Mesodermal cell (in vitro differentiated cells): ENCODE measurements around the gene TBL1X.

Source experiments
- H3K27ac ChIP-seq: 2 replicates; pipeline ENCODE4 v1.7.0; 2013; ENCODE audit warnings: mild to moderate bottlenecking, low read depth, low read length, moderate library complexity; ENCODE audit not compliant: severe bottlenecking
- H3K36me3 ChIP-seq: 2 replicates; pipeline ENCODE4 v1.7.1; 2013; ENCODE audit warnings: mild to moderate bottlenecking, low read length, moderate library complexity; ENCODE audit not compliant: control insufficient read depth, insufficient read depth
- H3K4me1 ChIP-seq: one replicate; pipeline ENCODE4 v1.7.1; 2013; ENCODE audit warnings: mild to moderate bottlenecking, low read length; ENCODE audit not compliant: insufficient read depth, control insufficient read depth, poor library complexity, severe bottlenecking
- H3K4me3 ChIP-seq: 2 replicates; pipeline ENCODE4 v1.7.0; 2013; ENCODE audit warnings: low read length, control low read depth, mild to moderate bottlenecking; ENCODE audit not compliant: insufficient read depth, poor library complexity, severe bottlenecking; ENCODE audit errors: extremely low read depth
- H3K9me3 ChIP-seq: 2 replicates; pipeline ENCODE4 v1.7.1; 2013; ENCODE audit warnings: mild to moderate bottlenecking, low read length, moderate library complexity; ENCODE audit not compliant: control insufficient read depth
- WGBS, 2 experiments: methylation state at CpG; one replicate each; pipeline ENCODE4 v1.1.5; 2013; ENCODE audit warnings: missing lambda C conversion rate in 2 of 2; ENCODE audit not compliant: insufficient coverage in 2 of 2; 5-methylcytosine and 5-hydroxymethylcytosine counted together

The TBL1X gene

GRCh38 chrX:9604111-9604907 lies 139.5 kb downstream of the TBL1X start:
- Histone ChIP-seq H3K4me3 (no peak overlapping the region), H3K36me3 (peaks cover 7% of the 10 kb centered on the region), H3K27ac (no peak overlapping the region), H3K9me3 (no peaks in the 10 kb centered on the region), H3K4me1 (no peaks in the 10 kb centered on the region)
- WGBS, 2 experiments: 96% methylated on average over 4 to 7 of the region's 17 CpGs

GRCh38 chrX:9604908-9605306 lies 140.0 kb downstream of the TBL1X start:
- whole genome bisulfite sequencing, 2 experiments: 82 to 100% methylated on average over 1 to 3 of the region's 8 CpGs
- H3K4me1 ChIP-seq: no peaks in the 10 kb centered on the region

GRCh38 chrX:9605484-9605883 lies 140.6 kb downstream of the TBL1X start:
- no peaks in the 10 kb centered on the region for H3K9me3 ChIP-seq
- H3K4me3 ChIP-seq: no peak overlapping the region
- no peak overlapping the region for H3K27ac ChIP-seq
- peaks cover 7% of the 10 kb centered on the region for H3K36me3 ChIP-seq
- peaks cover 3% of the 10 kb centered on the region for H3K4me1 ChIP-seq

More at GRCh38 chrX:9604908-9605306, 140.0 kb downstream of the TBL1X start:
- H3K27ac ChIP-seq: no peak overlapping the region
- H3K4me3 ChIP-seq: no peak overlapping the region
- no peaks in the 10 kb centered on the region for H3K9me3 ChIP-seq
- H3K36me3 ChIP-seq: peaks cover 7% of the 10 kb centered on the region

- no peaks in the 10 kb centered on the region for H3K9me3 ChIP-seq
- H3K4me3 ChIP-seq: no peak overlapping the region
- H3K36me3 ChIP-seq: peaks cover 7% of the 10 kb centered on the region
- H3K4me1 ChIP-seq: peaks cover 8% of the 10 kb centered on the region
- 100% methylated on average over 1 of the region's 7 CpGs for WGBS, 2 experiments
- H3K27ac ChIP-seq: no peak overlapping the region
Measured at GRCh38 chrX:9606971-9607370, 142.1 kb downstream of the TBL1X start.

GRCh38 chrX:9609499-9609898 lies 144.6 kb downstream of the TBL1X start:
- no peaks in the 10 kb centered on the region for H3K9me3 ChIP-seq
- H3K27ac ChIP-seq: no peak overlapping the region
- peaks cover 8% of the 10 kb centered on the region for H3K4me1 ChIP-seq
- no peak overlapping the region for H3K4me3 ChIP-seq
- peaks cover 4% of the 10 kb centered on the region for H3K36me3 ChIP-seq
- 86 to 97% methylated on average over 2 to 5 of the region's 7 CpGs for WGBS, 2 experiments

DNA sequence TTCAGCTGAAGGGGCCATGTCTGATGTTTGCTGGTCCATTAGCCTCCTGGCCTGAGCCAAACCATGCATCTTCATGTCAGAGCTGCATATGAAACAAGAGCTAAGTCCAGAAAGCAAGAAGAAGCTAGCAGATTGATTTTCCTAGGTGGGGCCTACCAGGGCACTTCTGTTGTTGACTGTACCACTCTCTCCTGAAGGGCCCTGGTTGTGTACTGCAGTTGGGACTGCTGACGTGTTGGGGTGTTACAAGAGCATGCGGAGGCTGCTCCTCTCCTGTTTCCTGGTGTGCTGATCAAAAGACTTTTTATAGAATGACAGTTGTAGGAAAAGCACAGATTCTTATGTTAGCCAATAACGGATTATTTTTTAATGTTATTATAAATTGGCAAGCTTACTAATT lies 145.1 kb downstream of the TBL1X start:
- no peaks in the 10 kb centered on the region for H3K9me3 ChIP-seq
- 100% methylated on average over 1 of the region's 3 CpGs; no CpG with 5 or more reads in 1 of the 2 experiments for WGBS, 2 experiments
- H3K4me3 ChIP-seq: no peak overlapping the region
- no peaks in the 10 kb centered on the region for H3K36me3 ChIP-seq
- H3K27ac ChIP-seq: no peak overlapping the region
- peaks cover 8% of the 10 kb centered on the region for H3K4me1 ChIP-seq

- WGBS, 2 experiments: no CpG with 5 or more reads among the region's 5 CpGs
Measured at GRCh38 chrX:9610771-9611392, 146.0 kb downstream of the TBL1X start.

GRCh38 chrX:9611436-9612145 lies 146.7 kb downstream of the TBL1X start:
- H3K4me3 ChIP-seq: no peak overlapping the region
- no peak overlapping the region for H3K27ac ChIP-seq
- 94 to 100% methylated on average over 2 to 8 of the region's 16 CpGs for WGBS, 2 experiments
- H3K36me3 ChIP-seq: no peaks in the 10 kb centered on the region
- no peaks in the 10 kb centered on the region for H3K9me3 ChIP-seq
- H3K4me1 ChIP-seq: peaks cover 8% of the 10 kb centered on the region

More at GRCh38 chrX:9610771-9611392, 146.0 kb downstream of the TBL1X start:
- H3K9me3 ChIP-seq: no peaks in the 10 kb centered on the region
- H3K36me3 ChIP-seq: no peaks in the 10 kb centered on the region
- no peak overlapping the region for H3K27ac ChIP-seq
- H3K4me1 ChIP-seq: peaks cover 8% of the 10 kb centered on the region
- H3K4me3 ChIP-seq: no peak overlapping the region

DNA sequence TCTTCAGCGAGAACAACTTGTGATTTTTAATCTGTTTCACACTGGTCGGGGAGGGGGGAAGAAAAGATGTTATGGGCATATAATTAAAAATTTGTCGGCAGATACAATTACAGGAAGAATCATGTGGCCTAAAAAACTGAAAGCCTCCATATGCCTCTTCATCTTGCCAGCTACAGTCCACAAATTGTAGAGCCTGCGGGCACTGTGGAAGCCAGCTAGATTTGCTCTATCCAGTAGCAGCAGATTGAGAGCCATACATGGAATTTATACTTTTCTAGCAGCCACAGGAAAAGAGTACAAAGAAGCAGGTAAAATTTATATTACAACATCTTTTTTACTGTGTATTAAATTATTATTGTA lies 147.3 kb downstream of the TBL1X start:
- H3K36me3 ChIP-seq: no peaks in the 10 kb centered on the region
- no peaks in the 10 kb centered on the region for H3K9me3 ChIP-seq
- H3K4me3 ChIP-seq: no peak overlapping the region
- no CpG with 5 or more reads among the region's 4 CpGs for WGBS, 2 experiments
- peaks cover 8% of the 10 kb centered on the region for H3K4me1 ChIP-seq
- H3K27ac ChIP-seq: no peak overlapping the region

DNA sequence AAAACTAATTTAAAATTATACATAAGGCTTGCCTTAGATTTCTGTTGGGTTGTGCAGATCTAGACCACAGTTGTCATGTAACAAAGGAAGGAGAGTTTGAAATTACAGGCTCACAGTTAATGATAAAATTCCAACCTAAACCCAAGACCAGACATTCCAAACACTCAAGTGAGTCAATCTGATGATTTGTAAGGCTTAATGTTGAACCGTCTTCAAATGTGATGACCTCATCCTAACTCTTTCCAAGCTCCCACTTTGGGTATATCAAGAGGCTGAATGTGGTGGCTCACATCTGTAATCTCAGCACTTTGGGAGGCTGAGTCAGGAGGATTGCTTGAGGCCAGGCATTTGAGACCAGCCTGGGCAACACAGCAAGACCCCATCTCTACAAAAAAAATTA lies 149.2 kb downstream of the TBL1X start:
- Histone ChIP-seq H3K4me3 (no peak overlapping the region), H3K36me3 (no peaks in the 10 kb centered on the region), H3K9me3 (no peaks in the 10 kb centered on the region), H3K4me1 (peaks cover 8% of the 10 kb centered on the region), H3K27ac (no peak overlapping the region)
- WGBS, 2 experiments: no CpG with 5 or more reads among the region's 1 CpG
